Measurements from ENCODE around the gene ZNF383.

ZNF383 gene

GRCh38 chr19:37294246-37294645, 76.2 kb downstream of the ZNF383 start:
- DNase-seq, result peak; percentile 68
